Measurements from ENCODE around the gene PGP.

Gene PGP

DNA sequence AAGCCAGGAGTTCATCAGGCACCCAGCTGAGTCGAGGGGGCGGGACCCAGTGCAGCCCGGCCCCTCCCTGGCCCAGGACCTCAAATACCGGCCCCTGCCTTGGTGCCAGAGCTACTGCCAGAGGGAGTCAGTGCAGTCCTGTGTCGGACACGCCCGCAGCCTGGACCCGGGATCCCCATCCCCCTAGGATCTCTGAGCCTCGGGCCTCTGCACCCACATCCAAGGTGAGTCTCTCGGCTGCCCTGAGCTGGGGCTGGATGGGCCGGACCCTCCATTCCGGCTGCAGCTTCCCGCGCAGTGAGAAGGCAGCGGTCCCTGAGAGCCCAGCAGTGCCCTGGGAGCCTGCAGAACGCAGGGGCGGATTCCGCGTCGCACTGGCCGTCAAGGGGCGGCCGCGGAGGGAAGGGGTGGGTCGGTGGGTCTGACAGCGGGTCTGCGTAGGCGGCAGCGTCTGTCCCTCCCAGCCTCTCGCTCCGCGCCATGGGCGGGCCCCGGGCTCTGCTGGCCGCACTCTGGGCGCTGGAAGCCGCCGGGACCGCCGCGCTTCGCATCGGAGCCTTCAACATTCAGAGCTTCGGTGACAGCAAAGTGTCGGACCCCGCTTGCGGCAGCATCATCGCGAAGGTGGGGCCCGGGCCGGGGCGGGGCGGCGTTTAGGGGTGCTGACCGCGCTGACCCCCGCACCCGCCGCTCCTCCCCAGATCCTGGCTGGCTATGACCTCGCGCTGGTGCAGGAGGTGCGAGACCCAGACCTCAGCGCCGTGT, 21.9 kb upstream of the PGP start, which contains the start of gene DNASE1L2:
Gene DNASE1L2, plus strand, starts transcription at position 108 of the 765 bp plus-strand sequence. Its CDS starts 373 bp downstream, at position 481.
- no peak for DNase-seq

DNA sequence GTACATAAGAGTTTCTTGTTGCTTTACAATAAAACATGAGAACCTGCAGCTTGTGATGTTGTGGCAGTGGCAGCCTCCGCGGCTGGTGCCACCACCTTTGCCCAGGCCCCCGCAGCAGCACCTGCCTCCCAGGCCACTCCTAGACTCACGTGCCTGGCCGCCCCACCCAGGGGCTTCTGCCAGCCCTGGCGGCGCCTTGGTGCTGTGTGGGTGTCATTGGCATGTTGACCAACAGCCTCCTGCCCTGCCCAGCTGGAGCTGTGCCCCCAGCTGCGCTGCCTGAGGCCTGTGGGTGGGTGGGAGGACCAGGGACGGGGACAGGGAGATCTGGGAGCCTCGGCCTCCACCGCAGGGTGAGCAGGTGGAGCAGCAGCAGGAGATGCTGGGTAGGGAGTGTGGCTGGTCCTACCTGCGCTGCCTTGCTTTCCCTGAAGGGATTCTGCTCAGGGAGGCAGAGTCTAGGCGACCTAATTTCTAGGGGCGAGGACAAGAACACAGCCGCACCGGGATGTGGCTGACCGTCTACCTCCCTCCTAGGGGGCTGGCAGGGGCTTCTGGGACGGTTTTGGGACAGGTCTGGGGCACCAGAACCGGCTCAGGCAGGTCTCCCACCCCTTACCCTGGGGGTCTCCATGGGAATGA, 21.2 kb upstream of the PGP start:
- DNase-seq: no peak

- DNase-seq: no peak
Observed at GRCh38 chr16:2235234-2235651, 20.6 kb upstream of the PGP start.

DNA sequence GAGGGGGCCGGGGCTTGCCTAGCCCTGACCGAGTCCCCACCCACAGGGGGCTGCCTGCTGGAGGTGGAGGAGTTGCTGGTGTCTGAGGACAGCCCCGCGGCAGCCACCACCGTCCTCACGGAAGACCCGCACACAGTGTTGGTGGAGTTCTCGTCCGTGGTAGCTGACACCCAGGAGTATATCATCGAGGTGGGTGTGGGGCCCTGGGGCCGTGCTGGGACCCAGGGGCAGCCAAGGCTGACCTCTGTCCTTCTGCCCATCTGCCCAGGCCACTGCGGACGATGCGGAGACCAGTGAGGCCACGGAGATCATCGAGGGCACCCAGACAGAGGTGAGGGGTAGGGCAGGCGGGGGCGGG, 20.2 kb upstream of the PGP start:
- no peak for DNase-seq

GRCh38 chr16:2233872-2234812, 19.5 kb upstream of the PGP start:
- no peak for DNase-seq

DNA sequence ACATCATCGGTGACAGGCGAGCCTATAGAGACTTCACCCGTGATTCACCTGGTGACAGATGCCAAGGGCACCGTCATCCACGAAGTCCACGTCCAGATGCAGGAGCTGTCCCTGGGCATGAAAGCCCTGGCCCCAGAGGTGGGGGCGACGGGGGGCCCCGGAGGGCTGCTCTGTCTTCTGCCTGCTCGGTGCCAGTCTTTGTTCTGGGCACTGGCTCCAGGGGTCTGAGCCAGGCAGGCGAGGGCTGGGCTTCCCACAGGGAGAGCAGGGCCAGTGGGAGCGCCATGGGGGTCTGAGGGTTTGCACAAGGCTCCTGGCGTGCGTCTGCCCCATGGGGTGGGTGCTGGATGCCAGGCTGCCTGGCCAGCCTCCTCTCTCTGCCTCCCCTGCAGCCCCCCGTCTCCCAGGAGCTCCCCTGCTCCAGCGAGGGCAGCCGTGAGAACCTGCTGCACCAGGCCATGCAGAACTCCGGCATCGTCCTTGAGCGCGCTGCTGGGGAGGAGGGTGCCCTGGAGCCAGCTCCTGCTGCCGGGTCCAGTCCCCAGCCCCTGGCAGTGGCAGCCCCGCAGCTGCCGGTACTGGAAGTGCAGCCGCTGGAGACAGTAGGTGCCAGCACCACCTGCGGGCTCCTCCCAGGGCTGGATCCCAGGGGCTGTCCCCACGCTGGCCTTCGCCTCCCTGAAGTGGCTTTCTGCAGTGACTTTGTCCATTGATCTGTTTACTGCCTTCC, 18.6 kb upstream of the PGP start:
- no peak for DNase-seq

DNA sequence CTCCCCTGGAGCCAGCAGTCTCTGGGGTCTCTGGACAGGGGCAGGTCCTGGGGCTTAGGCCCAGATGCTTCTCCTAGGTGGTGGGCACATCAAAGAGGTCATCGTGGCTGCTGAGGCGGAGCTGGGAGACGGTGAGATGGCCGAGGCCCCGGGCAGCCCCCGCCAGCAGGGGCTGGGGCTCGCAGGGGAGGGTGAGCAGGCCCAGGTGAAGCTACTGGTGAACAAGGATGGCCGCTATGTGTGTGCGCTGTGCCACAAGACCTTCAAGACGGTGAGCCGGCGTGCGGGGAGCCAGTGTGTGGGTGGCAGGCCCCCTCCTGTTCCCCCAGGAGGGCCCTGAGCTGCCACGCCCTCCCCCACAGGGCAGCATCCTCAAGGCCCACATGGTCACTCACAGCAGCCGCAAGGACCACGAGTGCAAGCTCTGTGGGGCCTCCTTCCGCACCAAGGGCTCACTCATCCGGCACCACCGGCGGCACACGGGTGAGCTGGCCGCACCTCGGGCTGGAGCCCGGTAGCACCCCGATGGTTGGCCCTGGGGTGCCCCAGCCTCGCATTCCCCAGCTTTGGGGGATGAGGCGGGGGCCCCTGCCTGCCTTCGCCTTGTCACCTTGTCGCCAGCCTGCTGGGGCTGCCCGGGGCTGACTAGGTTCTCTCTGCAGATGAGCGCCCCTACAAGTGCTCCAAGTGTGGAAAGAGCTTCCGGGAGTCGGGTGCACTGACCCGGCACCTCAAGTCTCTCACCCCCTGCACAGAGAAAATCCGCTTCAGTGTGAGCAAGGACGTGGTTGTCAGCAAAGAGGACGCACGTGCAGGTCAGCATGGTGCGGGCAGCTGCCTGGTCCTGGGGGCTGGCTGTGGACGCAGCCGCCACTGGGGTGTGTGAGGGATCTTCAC, 17.7 kb upstream of the PGP start:
- DNase-seq: no peak

GRCh38 chr16:2231016-2231931, 16.6 kb upstream of the PGP start:
- DNase-seq: no peak

GRCh38 chr16:2230376-2230775, 15.7 kb upstream of the PGP start:
- no peak for DNase-seq

DNA sequence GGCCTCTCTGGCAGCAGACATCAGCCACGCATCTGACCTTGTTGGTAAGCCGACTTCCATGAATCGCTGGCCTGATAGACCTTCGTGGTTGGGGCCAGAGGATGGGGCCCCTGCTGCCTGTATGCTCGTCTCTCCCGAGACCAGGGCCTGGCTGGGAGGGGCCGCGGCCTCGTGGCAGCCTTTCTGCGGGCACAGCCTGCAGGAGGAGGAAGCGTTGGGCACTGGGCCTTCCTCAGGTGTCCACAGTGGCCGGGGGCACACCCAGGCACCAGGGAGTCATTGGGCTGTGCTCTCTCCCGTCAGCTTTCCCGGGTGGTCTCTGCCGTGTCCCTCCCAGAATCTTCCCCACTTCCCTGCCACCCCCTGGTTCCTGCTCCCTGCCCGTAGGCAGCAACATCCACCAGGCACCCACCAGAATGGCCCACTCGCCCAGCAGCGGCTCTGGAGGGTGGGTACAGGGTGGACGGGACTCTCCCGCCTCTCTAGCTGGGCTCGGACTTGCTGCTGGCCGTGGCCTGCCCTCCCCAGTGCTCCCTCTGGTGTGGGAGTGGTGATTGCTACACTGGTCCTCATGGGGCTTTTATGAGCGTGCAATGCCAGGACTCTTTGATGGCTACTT, 15.1 kb upstream of the PGP start:
- no peak for DNase-seq

DNA sequence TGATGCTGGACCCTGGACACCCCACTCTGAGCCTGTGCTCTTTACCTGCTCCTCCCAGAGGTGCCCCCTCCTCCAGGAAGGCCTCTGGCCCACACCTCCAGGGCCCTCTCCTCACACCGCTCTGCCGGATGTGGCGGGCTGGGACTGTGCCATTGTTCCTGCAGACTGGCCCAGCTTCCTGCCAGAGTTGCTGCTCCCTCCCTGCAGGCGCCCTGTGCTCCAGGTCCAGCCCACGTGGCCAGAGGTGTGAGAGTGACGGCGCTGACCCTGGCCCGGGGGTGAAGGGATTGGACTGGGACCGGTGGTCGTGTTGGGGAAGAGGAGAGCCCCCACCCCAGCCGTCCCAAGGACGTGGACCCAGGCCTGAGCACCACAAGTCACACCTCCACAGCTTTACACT, 14.5 kb upstream of the PGP start:
- DNase-seq: no peak

- no peak for DNase-seq
Observed at GRCh38 chr16:2228161-2228824, 13.7 kb upstream of the PGP start.

GRCh38 chr16:2226918-2227317, 12.3 kb upstream of the PGP start:
- no peak for DNase-seq

DNA sequence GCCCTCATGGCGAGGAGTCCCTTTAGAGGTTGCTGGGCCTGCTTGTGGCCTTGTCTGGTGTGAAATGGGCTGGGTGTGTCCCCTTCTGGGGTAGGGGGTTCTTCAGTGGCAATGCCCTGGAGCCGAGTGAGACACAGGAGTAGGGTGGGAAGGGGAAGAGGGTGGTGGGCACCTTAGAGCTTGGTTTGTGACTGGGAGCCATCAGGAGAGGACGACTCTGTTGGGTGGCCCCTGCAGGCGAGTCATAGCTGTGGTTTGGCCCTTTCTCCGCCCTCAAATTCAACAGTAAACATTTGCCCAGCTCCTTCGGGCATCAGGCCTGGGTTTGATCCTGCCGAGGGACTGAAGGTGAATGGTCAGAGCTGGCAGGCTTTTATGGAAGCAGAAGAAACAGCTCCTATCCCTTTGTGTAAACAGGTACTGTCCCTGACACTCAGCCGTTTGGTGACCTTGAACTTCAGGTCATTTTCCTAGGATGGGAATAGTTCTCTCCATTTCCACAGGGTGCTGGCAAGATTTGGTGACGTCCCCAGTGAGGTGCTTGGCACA, 11.7 kb upstream of the PGP start:
- no peak for DNase-seq

DNA sequence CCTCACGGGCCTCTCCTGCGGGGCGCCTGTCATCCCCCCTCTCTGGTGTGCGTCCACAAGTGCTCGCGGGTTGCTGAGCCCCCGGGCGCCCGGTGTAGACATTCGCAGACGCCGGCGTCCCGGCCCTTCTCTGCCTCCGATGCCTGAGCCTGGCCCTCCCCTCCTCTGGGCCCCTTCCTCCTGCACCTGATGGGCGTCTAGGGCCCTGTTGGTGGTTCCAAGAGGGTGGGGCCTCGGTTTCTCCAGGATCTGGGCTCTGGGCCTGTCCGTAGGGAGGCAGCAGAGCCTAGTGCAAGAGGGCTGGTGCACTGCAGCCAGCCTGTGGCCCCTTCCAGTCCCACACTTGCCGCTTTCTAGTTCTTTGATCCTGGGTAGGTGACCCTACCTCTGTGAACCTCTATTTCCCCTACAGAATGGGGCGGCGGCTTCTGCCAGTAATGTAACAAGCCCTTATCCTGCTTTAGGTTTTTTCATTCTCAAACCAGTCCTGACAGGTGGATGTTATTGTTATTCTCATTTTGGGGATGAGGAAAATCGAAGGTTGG, 9.4 kb upstream of the PGP start:
- DNase-seq: peak; percentile 43

DNA sequence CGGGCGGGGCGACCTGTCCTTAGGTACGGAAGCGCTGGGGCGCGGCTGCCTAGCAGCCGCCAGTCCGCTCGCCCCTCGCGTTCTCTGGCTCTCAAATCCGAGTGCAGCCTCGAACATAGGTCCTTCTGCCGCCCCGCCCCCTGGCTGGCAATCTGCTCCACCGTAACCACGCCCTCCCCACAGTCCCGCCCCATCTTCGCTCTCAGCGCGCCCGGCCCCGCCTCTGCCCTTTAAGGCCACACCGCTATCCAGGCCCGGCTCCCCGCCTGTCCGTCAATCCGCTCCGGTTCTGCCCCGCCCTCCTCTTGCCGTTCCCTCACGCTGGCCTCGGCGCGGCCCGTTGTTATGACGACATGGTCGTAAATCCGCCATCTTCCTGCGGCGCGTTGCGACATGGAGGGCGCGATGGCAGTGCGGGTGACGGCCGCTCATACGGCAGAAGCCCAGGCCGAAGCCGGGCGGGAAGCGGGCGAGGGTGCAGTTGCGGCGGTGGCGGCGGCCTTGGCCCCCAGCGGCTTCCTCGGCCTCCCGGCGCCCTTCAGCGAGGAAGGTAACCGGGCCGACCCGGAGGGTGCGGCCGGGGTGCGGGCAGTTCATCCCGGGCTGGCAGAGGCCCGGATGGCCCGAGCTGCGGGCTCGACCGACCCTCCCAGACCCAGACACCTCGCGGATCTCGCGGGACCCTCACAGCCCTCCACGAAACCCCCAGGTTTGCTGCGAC, 8.7 kb upstream of the PGP start, which contains the start of gene E4F1:
Gene E4F1, plus strand, starts transcription at position 371 of the 721 bp plus-strand sequence. Its CDS starts 23 bp downstream, at position 394.
- DNase-seq: peak; percentile 100

DNA sequence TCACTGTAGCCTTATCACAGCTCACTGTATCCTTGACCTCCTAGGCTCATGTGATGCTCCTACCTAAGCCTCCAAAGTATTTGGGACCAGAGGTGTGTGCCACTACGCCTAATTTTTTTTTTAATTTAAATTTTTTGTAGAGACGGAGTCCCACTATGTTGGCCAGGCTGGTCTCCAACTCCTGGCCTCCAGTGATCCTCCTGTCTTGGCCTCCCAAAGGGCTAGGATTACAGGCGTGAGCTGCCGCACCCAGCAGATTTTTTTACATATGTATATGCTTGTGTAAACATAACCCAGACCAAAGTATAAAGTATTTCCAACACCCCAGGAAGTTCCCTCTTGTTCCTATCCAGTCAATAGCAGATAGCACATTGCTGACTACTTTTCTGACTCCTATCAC, 1.7 kb upstream of the PGP start:
- no peak for DNase-seq
